ENCODE results near the gene PAPSS2.

PAPSS2 gene

GRCh38 chr10:87650838-87651589 lies 8.7 kb upstream of the PAPSS2 start:
- no peak overlapping the region for H3K4me3 ChIP-seq
- no peaks in the 10 kb centered on the region for H3K9me3 ChIP-seq (ENCODE audit: low read depth, low read length)
- no peak overlapping the region for H3K27ac ChIP-seq
- no peak for DNase-seq (ENCODE audit: low read depth, low spot score)
- H3K36me3 ChIP-seq (ENCODE audit: insufficient read depth, low read length), result no peaks in the 10 kb centered on the region
- no peak overlapping the region for H3K9ac ChIP-seq (ENCODE audit: insufficient read length)
- TF ChIP-seq FOXP2 (optimal IDR thresholded peaks at IDR 0.05; ENCODE audit: control extremely low read depth, extremely low read length, insufficient read depth) (no peak), POLR2AphosphoS5 (IDR thresholded peaks at IDR 0.05; ENCODE audit: borderline replicate concordance, low read depth, low read length) (no peak), EZH2 (IDR thresholded peaks at IDR 0.05) (no peak)

GRCh38 chr10:87651801-87652200 lies 7.9 kb upstream of the PAPSS2 start:
- no peak for DNase-seq (ENCODE audit: low read depth, low spot score)
- no peak for TF ChIP-seq EZH2 (IDR thresholded peaks at IDR 0.05)
- no peak for TF ChIP-seq POLR2AphosphoS5 (IDR thresholded peaks at IDR 0.05; ENCODE audit: borderline replicate concordance, low read depth, low read length)
- no peak for TF ChIP-seq FOXP2 (optimal IDR thresholded peaks at IDR 0.05; ENCODE audit: control extremely low read depth, extremely low read length, insufficient read depth)
- no peaks in the 10 kb centered on the region for H3K36me3 ChIP-seq (ENCODE audit: insufficient read depth, low read length)
- no peaks in the 10 kb centered on the region for H3K9me3 ChIP-seq (ENCODE audit: low read depth, low read length)
- no peak overlapping the region for H3K4me3 ChIP-seq
- no peak overlapping the region for H3K9ac ChIP-seq (ENCODE audit: insufficient read length)
- H3K27ac ChIP-seq, result no peak overlapping the region

GRCh38 chr10:87652261-87652660 lies 7.4 kb upstream of the PAPSS2 start:
- Histone ChIP-seq H3K9ac (ENCODE audit: insufficient read length) (no peak overlapping the region), H3K36me3 (ENCODE audit: insufficient read depth, low read length) (no peaks in the 10 kb centered on the region), H3K27ac (no peak overlapping the region), H3K9me3 (ENCODE audit: low read depth, low read length) (no peaks in the 10 kb centered on the region), H3K4me3 (no peak overlapping the region)
- no peak for TF ChIP-seq EZH2 (IDR thresholded peaks at IDR 0.05)
- TF ChIP-seq FOXP2 (optimal IDR thresholded peaks at IDR 0.05; ENCODE audit: control extremely low read depth, extremely low read length, insufficient read depth), result no peak
- no peak for TF ChIP-seq POLR2AphosphoS5 (IDR thresholded peaks at IDR 0.05; ENCODE audit: borderline replicate concordance, low read depth, low read length)
- no peak for DNase-seq (ENCODE audit: low read depth, low spot score)

GRCh38 chr10:87654212-87654611 lies 5.5 kb upstream of the PAPSS2 start:
- TF ChIP-seq EZH2 (IDR thresholded peaks at IDR 0.05) (no peak), FOXP2 (optimal IDR thresholded peaks at IDR 0.05; ENCODE audit: control extremely low read depth, extremely low read length, insufficient read depth) (no peak), POLR2AphosphoS5 (IDR thresholded peaks at IDR 0.05; ENCODE audit: borderline replicate concordance, low read depth, low read length) (no peak)
- H3K4me3 ChIP-seq, result no peak overlapping the region
- H3K36me3 ChIP-seq (ENCODE audit: insufficient read depth, low read length), result no peaks in the 10 kb centered on the region
- no peak overlapping the region for H3K27ac ChIP-seq
- H3K9ac ChIP-seq (ENCODE audit: insufficient read length), result no peak overlapping the region
- H3K9me3 ChIP-seq (ENCODE audit: low read depth, low read length), result no peaks in the 10 kb centered on the region
- DNase-seq (ENCODE audit: low read depth, low spot score), result no peak

- no peak overlapping the region for H3K4me3 ChIP-seq
- no peak for DNase-seq (ENCODE audit: low read depth, low spot score)
- H3K9ac ChIP-seq (ENCODE audit: insufficient read length), result no peak overlapping the region
- H3K36me3 ChIP-seq (ENCODE audit: insufficient read depth, low read length), result no peaks in the 10 kb centered on the region
- TF ChIP-seq EZH2 (IDR thresholded peaks at IDR 0.05) (no peak), FOXP2 (optimal IDR thresholded peaks at IDR 0.05; ENCODE audit: control extremely low read depth, extremely low read length, insufficient read depth) (no peak), POLR2AphosphoS5 (IDR thresholded peaks at IDR 0.05; ENCODE audit: borderline replicate concordance, low read depth, low read length) (no peak)
- H3K9me3 ChIP-seq (ENCODE audit: low read depth, low read length), result no peaks in the 10 kb centered on the region
- no peak overlapping the region for H3K27ac ChIP-seq
Measured at GRCh38 chr10:87656431-87657072, 3.1 kb upstream of the PAPSS2 start.

GRCh38 chr10:87657371-87657770 lies 2.3 kb upstream of the PAPSS2 start:
- H3K9me3 ChIP-seq (ENCODE audit: low read depth, low read length), result no peaks in the 10 kb centered on the region
- TF ChIP-seq EZH2 (IDR thresholded peaks at IDR 0.05), result no peak
- TF ChIP-seq POLR2AphosphoS5 (IDR thresholded peaks at IDR 0.05; ENCODE audit: borderline replicate concordance, low read depth, low read length), result no peak
- no peak overlapping the region for H3K4me3 ChIP-seq
- H3K36me3 ChIP-seq (ENCODE audit: insufficient read depth, low read length), result no peaks in the 10 kb centered on the region
- DNase-seq (ENCODE audit: low read depth, low spot score), result no peak
- no peak overlapping the region for H3K27ac ChIP-seq
- no peak overlapping the region for H3K9ac ChIP-seq (ENCODE audit: insufficient read length)

GRCh38 chr10:87658321-87658795 lies 1.3 kb upstream of the PAPSS2 start:
- Histone ChIP-seq H3K27ac (no peak overlapping the region), H3K9me3 (ENCODE audit: low read depth, low read length) (no peaks in the 10 kb centered on the region), H3K4me3 (no peak overlapping the region)

GRCh38 chr10:87658858-87659555 lies 671 bp upstream of the PAPSS2 start:
- TF ChIP-seq POLR2AphosphoS5 (IDR thresholded peaks at IDR 0.05; ENCODE audit: borderline replicate concordance, low read depth, low read length) (no peak), EZH2 (IDR thresholded peaks at IDR 0.05) (no peak), FOXP2 (optimal IDR thresholded peaks at IDR 0.05; ENCODE audit: control extremely low read depth, extremely low read length, insufficient read depth) (no peak)
- Histone ChIP-seq H3K4me3 (no peak overlapping the region), H3K27ac (no peak overlapping the region), H3K9ac (ENCODE audit: insufficient read length) (no peak overlapping the region), H3K9me3 (ENCODE audit: low read depth, low read length) (no peaks in the 10 kb centered on the region), H3K36me3 (ENCODE audit: insufficient read depth, low read length) (no peaks in the 10 kb centered on the region)
- no peak for DNase-seq (ENCODE audit: low read depth, low spot score)

More at GRCh38 chr10:87658321-87658795, 1.3 kb upstream of the PAPSS2 start:
- H3K36me3 ChIP-seq (ENCODE audit: insufficient read depth, low read length), result no peaks in the 10 kb centered on the region
- H3K9ac ChIP-seq (ENCODE audit: insufficient read length), result no peak overlapping the region
- DNase-seq (ENCODE audit: low read depth, low spot score), result no peak
- TF ChIP-seq POLR2AphosphoS5 (IDR thresholded peaks at IDR 0.05; ENCODE audit: borderline replicate concordance, low read depth, low read length) (no peak), FOXP2 (optimal IDR thresholded peaks at IDR 0.05; ENCODE audit: control extremely low read depth, extremely low read length, insufficient read depth) (no peak), EZH2 (IDR thresholded peaks at IDR 0.05) (no peak)

Data from SK-N-MC (cell line).